HepG2 (cell line): ENCODE data around the gene NOA1. TPM values are rescaled to one million over a fixed set of nuclear protein-coding genes. Genes with fewer than 3 reads are reported as not detected.
A peak's percentile ranks its signal among the peaks of the same experiment; 100 is the strongest.

Experiments
- DNMT3B ChIP-seq: conservative IDR thresholded peaks from 2 replicates; pipeline ENCODE4 v1.6.1; 2016; ENCODE audit warnings: missing biosample characterization, control low read depth
- FIP1L1 ChIP-seq: fragments of 200-400 bp; formaldehyde crosslinking; IDR thresholded peaks from 2 replicates; pipeline ENCODE4 v1.6.1; 2018; ENCODE audit warnings: low read depth, mild to moderate bottlenecking, low read length, moderate library complexity, borderline replicate concordance; ENCODE audit not compliant: insufficient read depth
- HOXA9 ChIP-seq: sonication (generic); formaldehyde crosslinking; IDR thresholded peaks from 2 replicates; pipeline ENCODE4 v1.8.1; 2022; ENCODE audit warnings: missing genetic modification reagents, mild to moderate bottlenecking, moderate library complexity, borderline replicate concordance
- NFATC3 ChIP-seq: sonication (generic); formaldehyde crosslinking; IDR thresholded peaks from 2 replicates; pipeline ENCODE4 v1.5.1; 2020; ENCODE audit warnings: mild to moderate bottlenecking, missing genetic modification reagents
- NR3C1 ChIP-seq: sonication (generic); formaldehyde crosslinking; IDR thresholded peaks from 2 replicates; pipeline ENCODE4 v1.4.0; 2020; ENCODE audit warnings: missing genetic modification reagents
- POGZ ChIP-seq: sonication (generic); formaldehyde crosslinking; IDR thresholded peaks from 2 replicates; pipeline ENCODE4 v1.4.0; 2020; ENCODE audit warnings: mild to moderate bottlenecking, missing genetic modification reagents
- RBM39 ChIP-seq: fragments of 200-400 bp; formaldehyde crosslinking; IDR thresholded peaks from one replicate; pipeline ENCODE4 v1.6.1; 2018; ENCODE audit warnings: antibody characterized with exemption, mild to moderate bottlenecking, low read depth, low read length; ENCODE audit not compliant: poor library complexity, severe bottlenecking
- RCOR2 ChIP-seq: IDR thresholded peaks from 2 replicates; pipeline ENCODE4 v1.6.1; 2016; ENCODE audit warnings: missing biosample characterization, missing genetic modification reagents
- REXO4 ChIP-seq: sonication (generic); formaldehyde crosslinking; IDR thresholded peaks from 2 replicates; pipeline ENCODE4 v1.8.0; 2022; ENCODE audit warnings: missing genetic modification reagents, mild to moderate bottlenecking, borderline replicate concordance
- SRSF4 ChIP-seq: fragments of 200-400 bp; formaldehyde crosslinking; IDR thresholded peaks from one replicate; pipeline ENCODE4 v1.6.1; 2018; ENCODE audit warnings: mild to moderate bottlenecking, low read depth, low read length, moderate library complexity; ENCODE audit not compliant: poor library complexity, severe bottlenecking
- TERF1 ChIP-seq: sonication (generic); formaldehyde crosslinking; IDR thresholded peaks from 2 replicates; pipeline ENCODE4 v1.8.0; 2022; ENCODE audit warnings: mild to moderate bottlenecking, missing genetic modification reagents, moderate library complexity
- ZFP62 ChIP-seq: sonication (generic); formaldehyde crosslinking; IDR thresholded peaks from 2 replicates; pipeline ENCODE4 v1.4.0; 2020; ENCODE audit warnings: missing genetic modification reagents
- ZNF510 ChIP-seq: sonication (generic); formaldehyde crosslinking; IDR thresholded peaks from 2 replicates; pipeline ENCODE4 v1.4.0; 2020; ENCODE audit warnings: low read depth, mild to moderate bottlenecking, missing genetic modification reagents
- ZNF619 ChIP-seq: sonication (generic); formaldehyde crosslinking; IDR thresholded peaks from 2 replicates; pipeline ENCODE4 v1.4.0; 2020; ENCODE audit warnings: mild to moderate bottlenecking, missing genetic modification reagents
- ZNF83 ChIP-seq: sonication (generic); formaldehyde crosslinking; IDR thresholded peaks from 2 replicates; pipeline ENCODE4 v1.4.0; 2020; ENCODE audit warnings: missing genetic modification reagents, mild to moderate bottlenecking, borderline replicate concordance
- polyA plus RNA-seq, 8 experiments: library from polyadenylated mRNA; depleted of rRNA in 3 of 8; stranded (reverse) in 7 of 8; unstranded in 1 of 8; fragments of >200 nt; fragmentation: Illumina TruSeq in 4 of 8; extraction: Trizol in 4 of 8; gene quantifications; 2 replicates each; pipeline versions ENCODE4 v1.2.1 to v1.2.3, GENCODE V29; 2011 to 2016; ENCODE audit warnings: low read depth in 4 of 8, missing spikeins in 1 of 8, mixed read lengths in 1 of 8; ENCODE audit not compliant: insufficient read depth in 1 of 8
- total RNA-seq, 5 experiments: library from RNA; depleted of rRNA; stranded (reverse); fragments of >200 nt; fragmentation: Illumina TruSeq; extraction: Trizol; gene quantifications; 2 replicates each; pipeline ENCODE4 v1.2.3, GENCODE V29; 2016; ENCODE audit warnings: low read depth in 1 of 5
- TF ChIP-seq, protein P1 (sequence below): sonication (generic); formaldehyde crosslinking; IDR thresholded peaks from 2 replicates; pipeline ENCODE4 v1.4.0; 2020; ENCODE audit warnings: missing genetic modification reagents, borderline replicate concordance
- TF ChIP-seq, protein P2 (sequence below): sonication (generic); formaldehyde crosslinking; IDR thresholded peaks from 2 replicates; pipeline ENCODE4 v1.4.0; 2020; ENCODE audit warnings: mild to moderate bottlenecking, missing genetic modification reagents

The NOA1 gene
- total and polyA plus RNA-seq, 2 of the 13 experiments (the other 11 are each of a cell fraction or from before 2014, with no cell fraction given): 17.3 to 19.0 TPM

GRCh38 chr4:56977321-56978012 is at the start of gene NOA1 (continued):
- no peak for TF ChIP-seq SRSF4
- TF ChIP-seq NR3C1 (CRISPR knock-in tag): no peak
- no peak for TF ChIP-seq FIP1L1
- TF ChIP-seq ZNF619 (CRISPR knock-in tag): no peak
- no peak for TF ChIP-seq RCOR2 (CRISPR knock-in tag)
- no peak for TF ChIP-seq ZFP62 (CRISPR knock-in tag)
- no peak; the same call in 1 of the 2 replicates for TF ChIP-seq ZNF510 (CRISPR knock-in tag)
- no peak for TF ChIP-seq TERF1 (CRISPR knock-in tag)
- TF ChIP-seq, protein P1, sequence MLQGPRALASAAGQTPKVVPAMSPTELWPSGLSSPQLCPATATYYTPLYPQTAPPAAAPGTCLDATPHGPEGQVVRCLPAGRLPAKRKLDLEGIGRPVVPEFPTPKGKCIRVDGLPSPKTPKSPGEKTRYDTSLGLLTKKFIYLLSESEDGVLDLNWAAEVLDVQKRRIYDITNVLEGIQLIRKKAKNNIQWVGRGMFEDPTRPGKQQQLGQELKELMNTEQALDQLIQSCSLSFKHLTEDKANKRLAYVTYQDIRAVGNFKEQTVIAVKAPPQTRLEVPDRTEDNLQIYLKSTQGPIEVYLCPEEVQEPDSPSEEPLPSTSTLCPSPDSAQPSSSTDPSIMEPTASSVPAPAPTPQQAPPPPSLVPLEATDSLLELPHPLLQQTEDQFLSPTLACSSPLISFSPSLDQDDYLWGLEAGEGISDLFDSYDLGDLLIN (CRISPR knock-in tag): no peak
- TF ChIP-seq POGZ (CRISPR knock-in tag): peak; percentile 61; the same call in 1 of the 2 replicates
- TF ChIP-seq NFATC3 (CRISPR knock-in tag): no peak; the same call in 1 of the 2 replicates
- TF ChIP-seq, protein P2, sequence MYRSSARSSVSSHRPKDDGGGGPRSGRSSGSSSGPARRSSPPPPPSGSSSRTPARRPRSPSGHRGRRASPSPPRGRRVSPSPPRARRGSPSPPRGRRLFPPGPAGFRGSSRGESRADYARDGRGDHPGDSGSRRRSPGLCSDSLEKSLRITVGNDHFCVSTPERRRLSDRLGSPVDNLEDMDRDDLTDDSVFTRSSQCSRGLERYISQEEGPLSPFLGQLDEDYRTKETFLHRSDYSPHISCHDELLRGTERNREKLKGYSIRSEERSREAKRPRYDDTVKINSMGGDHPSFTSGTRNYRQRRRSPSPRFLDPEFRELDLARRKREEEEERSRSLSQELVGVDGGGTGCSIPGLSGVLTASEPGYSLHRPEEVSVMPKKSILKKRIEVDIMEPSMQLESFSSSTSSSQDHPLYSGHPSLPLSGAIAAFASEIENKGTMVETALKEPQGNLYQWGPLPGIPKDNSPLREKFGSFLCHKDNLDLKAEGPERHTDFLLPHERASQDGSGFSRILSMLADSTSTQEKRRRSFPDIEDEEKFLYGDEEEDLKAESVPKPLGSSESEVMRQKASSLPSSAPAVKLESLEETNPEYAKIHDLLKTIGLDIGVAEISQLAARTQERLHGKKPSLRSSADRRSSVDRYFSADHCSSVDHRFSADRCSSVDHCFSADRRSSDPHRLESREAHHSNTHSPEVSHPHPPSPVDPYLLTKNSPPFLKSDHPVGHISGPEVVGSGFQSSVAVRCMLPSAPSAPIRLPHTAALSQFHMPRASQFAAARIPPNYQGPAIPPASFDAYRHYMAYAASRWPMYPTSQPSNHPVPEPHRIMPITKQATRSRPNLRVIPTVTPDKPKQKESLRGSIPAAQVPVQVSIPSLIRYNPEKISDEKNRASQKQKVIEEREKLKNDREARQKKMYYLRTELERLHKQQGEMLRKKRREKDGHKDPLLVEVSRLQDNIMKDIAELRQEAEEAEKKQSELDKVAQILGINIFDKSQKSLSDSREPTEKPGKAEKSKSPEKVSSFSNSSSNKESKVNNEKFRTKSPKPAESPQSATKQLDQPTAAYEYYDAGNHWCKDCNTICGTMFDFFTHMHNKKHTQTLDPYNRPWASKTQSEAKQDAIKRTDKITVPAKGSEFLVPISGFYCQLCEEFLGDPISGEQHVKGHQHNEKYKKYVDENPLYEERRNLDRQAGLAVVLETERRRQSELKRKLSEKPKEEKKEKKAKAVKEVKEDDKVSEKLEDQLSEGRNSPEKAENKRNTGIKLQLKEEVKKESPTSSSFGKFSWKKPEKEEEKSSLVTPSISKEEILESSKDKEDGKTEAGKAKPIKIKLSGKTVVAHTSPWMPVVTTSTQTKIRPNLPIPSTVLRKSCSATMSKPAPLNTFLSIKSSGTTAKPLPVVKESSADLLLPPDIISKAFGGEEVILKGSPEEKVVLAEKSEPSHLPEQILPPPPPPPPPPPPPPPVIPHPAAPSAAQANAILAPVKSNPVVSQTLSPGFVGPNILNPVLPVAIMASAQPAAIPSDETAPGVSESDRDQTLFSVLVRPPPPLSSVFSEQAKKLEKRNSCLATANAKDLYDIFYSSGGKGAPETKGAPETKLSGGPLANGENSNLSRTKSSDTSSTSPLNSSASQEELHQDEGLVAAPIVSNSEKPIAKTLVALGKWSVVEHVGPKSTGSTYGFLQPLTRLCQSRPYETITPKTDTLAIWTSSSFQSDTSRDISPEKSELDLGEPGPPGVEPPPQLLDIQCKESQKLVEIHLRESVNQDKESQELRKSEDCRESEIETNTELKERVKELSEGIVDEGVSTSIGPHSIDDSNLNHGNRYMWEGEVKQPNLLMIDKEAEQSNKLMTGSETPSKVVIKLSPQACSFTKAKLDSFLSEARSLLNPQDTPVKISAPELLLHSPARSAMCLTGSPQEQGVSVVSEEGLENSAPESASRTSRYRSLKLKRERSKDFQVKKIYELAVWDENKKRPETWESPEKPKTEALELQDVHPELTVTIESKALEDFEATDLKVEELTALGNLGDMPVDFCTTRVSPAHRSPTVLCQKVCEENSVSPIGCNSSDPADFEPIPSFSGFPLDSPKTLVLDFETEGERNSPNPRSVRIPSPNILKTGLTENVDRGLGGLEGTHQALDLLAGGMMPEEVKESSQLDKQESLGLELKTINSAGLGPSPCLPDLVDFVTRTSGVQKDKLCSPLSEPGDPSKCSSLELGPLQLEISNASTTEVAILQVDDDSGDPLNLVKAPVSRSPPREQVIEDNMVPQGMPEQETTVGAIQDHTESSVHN (CRISPR knock-in tag): no peak
- peak; percentile 50 for TF ChIP-seq RBM39
- TF ChIP-seq REXO4: no peak
- no peak for TF ChIP-seq DNMT3B (CRISPR knock-in tag)
- no peak for TF ChIP-seq ZNF83 (CRISPR knock-in tag)
- no peak for TF ChIP-seq HOXA9 (CRISPR knock-in tag)
